Vagina (tissue), 2 donors: Measurements from ENCODE around the gene KRTAP5-5. TPM values are rescaled to one million over a fixed set of nuclear protein-coding genes. Genes with fewer than 3 reads are reported as not detected.

Source experiments
- DNase-seq, 2 donors: peaks; one replicate each; pipeline ENCODE4 v3.0.0-alpha.2; 2017; ENCODE audit errors: extremely low spot score in 2 of 2
- H3K27ac ChIP-seq: fragments of 200-600 bp; sonication (generic); one replicate; pipeline ENCODE4 v1.5.1; 2019
- H3K27me3 ChIP-seq: fragments of 200-600 bp; sonication (generic); one replicate; pipeline ENCODE4 v1.5.1; 2019
- H3K36me3 ChIP-seq, 2 donors: fragments of 200-600 bp; sonication (generic); one replicate each; pipeline ENCODE4 v1.5.1; 2017 to 2019
- H3K4me1 ChIP-seq: fragments of 200-600 bp; sonication (generic); one replicate; pipeline ENCODE4 v1.5.1; 2019
- H3K4me3 ChIP-seq, 2 donors: fragments of 200-600 bp; sonication (generic); 1 replicate in 1 of 2; 2 replicates in 1 of 2; pipeline ENCODE4 v1.5.1; 2016 to 2019
- H3K9me3 ChIP-seq: fragments of 200-600 bp; sonication (generic); one replicate; pipeline ENCODE4 v1.5.1; 2019
- POLR2A ChIP-seq, 2 donors: fragments of 450-650 bp; IDR thresholded peaks; one replicate each; pipeline ENCODE4 v1.6.1; 2017; ENCODE audit warnings: antibody characterized with exemption in 2 of 2, mild to moderate bottlenecking in 2 of 2, moderate library complexity in 2 of 2
- POLR2AphosphoS5 ChIP-seq, 2 donors: sonication (generic); formaldehyde crosslinking; IDR thresholded peaks; one replicate each; pipeline ENCODE4 v1.9.0; 2017; ENCODE audit warnings: antibody characterized with exemption in 2 of 2, mild to moderate bottlenecking in 2 of 2, low read depth in 1 of 2; ENCODE audit not compliant: insufficient read depth in 1 of 2
- intact Hi-C: fragments of 100-400 bp; cut with DNase I; formaldehyde crosslinking; loops from one replicate; pipeline ENCODE4 v1.15.1; 2023
- total RNA-seq: library from RNA; depleted of rRNA; stranded (reverse); fragments of >200 nt; gene quantifications from one replicate; pipeline ENCODE4 v1.2.3, GENCODE V29; 2016
- TF ChIP-seq, protein P1 (sequence below), 3 experiments: fragments of 450-650 bp in 2 of 3; fragments of 200-600 bp in 1 of 3; sonication (generic) in 1 of 3; IDR thresholded peaks; one replicate each; pipeline ENCODE4 v1.5.1; 2017 to 2019; ENCODE audit warnings: antibody characterized with exemption in 3 of 3, mild to moderate bottlenecking in 2 of 3, moderate library complexity in 2 of 3

Gene KRTAP5-5
- total RNA-seq, 1 donor from 2014 or later = not detected

DNA sequence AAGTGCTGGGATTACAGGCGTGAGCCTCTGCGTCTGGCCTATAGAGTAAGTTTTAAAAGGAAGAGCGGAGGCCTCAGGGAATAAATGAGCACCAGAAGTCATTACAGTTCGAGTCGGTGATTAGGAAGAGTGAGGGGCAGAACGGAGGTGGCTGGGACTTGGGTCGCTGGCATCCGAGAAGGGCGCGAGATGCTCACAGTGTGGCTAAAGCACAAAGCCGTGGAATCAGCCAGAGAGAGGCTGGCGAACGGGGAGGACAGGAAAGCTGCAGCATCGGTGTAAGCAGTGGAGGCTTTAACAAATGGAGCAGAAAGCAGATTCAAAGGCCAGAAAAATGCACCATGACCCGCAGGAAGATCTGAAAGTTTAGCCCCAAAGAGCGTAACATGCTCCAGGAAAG is 5.0 kb upstream of the KRTAP5-5 start:
- no peaks in the 10 kb centered on the region for H3K36me3 ChIP-seq
- H3K27me3 ChIP-seq = no peaks in the 10 kb centered on the region
- H3K4me3 ChIP-seq = no peak overlapping the region
- H3K4me1 ChIP-seq = no peaks in the 10 kb centered on the region
- no peak overlapping the region for H3K27ac ChIP-seq
- intact Hi-C loops = no loop called here
- TF ChIP-seq, protein P1, sequence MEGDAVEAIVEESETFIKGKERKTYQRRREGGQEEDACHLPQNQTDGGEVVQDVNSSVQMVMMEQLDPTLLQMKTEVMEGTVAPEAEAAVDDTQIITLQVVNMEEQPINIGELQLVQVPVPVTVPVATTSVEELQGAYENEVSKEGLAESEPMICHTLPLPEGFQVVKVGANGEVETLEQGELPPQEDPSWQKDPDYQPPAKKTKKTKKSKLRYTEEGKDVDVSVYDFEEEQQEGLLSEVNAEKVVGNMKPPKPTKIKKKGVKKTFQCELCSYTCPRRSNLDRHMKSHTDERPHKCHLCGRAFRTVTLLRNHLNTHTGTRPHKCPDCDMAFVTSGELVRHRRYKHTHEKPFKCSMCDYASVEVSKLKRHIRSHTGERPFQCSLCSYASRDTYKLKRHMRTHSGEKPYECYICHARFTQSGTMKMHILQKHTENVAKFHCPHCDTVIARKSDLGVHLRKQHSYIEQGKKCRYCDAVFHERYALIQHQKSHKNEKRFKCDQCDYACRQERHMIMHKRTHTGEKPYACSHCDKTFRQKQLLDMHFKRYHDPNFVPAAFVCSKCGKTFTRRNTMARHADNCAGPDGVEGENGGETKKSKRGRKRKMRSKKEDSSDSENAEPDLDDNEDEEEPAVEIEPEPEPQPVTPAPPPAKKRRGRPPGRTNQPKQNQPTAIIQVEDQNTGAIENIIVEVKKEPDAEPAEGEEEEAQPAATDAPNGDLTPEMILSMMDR (IDR thresholded peaks at IDR 0.05) = no peak
- TF ChIP-seq POLR2A (IDR thresholded peaks at IDR 0.05) (no peak), POLR2AphosphoS5 (IDR thresholded peaks at IDR 0.05; ENCODE audit: insufficient read depth in 1 of 2, low read depth in 1 of 2) (no peak)
- no peak for DNase-seq
- H3K9me3 ChIP-seq = no peaks in the 10 kb centered on the region

DNA sequence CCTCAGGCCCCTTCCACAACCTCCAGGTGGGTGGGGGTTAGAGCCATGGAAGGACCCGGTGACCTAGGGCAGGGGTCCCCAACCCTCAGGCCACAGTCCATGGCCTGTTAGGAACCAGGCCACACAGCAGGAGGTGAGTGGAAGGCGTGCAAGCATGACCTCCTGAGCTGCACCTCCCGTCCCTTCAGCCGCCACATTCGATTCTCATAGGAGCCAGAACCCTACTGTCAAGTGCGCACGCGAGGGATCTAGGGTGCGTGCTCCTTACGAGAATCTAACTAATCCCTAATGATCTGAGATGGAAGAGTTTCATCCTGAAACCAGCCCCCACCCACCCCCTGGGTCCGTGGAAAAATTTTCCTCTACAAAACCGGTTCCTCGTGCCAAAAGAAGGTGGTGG is 4.0 kb upstream of the KRTAP5-5 start:
- Histone ChIP-seq H3K27me3 (no peaks in the 10 kb centered on the region), H3K4me1 (no peaks in the 10 kb centered on the region), H3K4me3 (no peak overlapping the region), H3K27ac (no peak overlapping the region), H3K9me3 (no peaks in the 10 kb centered on the region), H3K36me3 (no peaks in the 10 kb centered on the region)
- intact Hi-C loops = no loop called here
- TF ChIP-seq, protein P1 (IDR thresholded peaks at IDR 0.05) = no peak
- no peak for TF ChIP-seq POLR2A (IDR thresholded peaks at IDR 0.05)
- TF ChIP-seq POLR2AphosphoS5 (IDR thresholded peaks at IDR 0.05; ENCODE audit: insufficient read depth in 1 of 2, low read depth in 1 of 2) = no peak
- DNase-seq = no peak

GRCh38 chr11:1628506-1629325 is 859 bp upstream of the KRTAP5-5 start:
- H3K27me3 ChIP-seq = no peaks in the 10 kb centered on the region
- H3K27ac ChIP-seq = no peak overlapping the region
- intact Hi-C loops = no loop called here
- no peaks in the 10 kb centered on the region for H3K36me3 ChIP-seq
- no peaks in the 10 kb centered on the region for H3K4me1 ChIP-seq
- H3K4me3 ChIP-seq = no peak overlapping the region
- H3K9me3 ChIP-seq = no peaks in the 10 kb centered on the region
- TF ChIP-seq POLR2A (IDR thresholded peaks at IDR 0.05) = no peak
- TF ChIP-seq, protein P1 (IDR thresholded peaks at IDR 0.05) = peak in 1 of 3 experiments; percentile 46
- no peak for TF ChIP-seq POLR2AphosphoS5 (IDR thresholded peaks at IDR 0.05; ENCODE audit: insufficient read depth in 1 of 2, low read depth in 1 of 2)
- no peak for DNase-seq

GRCh38 chr11:1630271-1630670 is 696 bp downstream of the KRTAP5-5 start:
- H3K9me3 ChIP-seq = no peaks in the 10 kb centered on the region
- no peaks in the 10 kb centered on the region for H3K27me3 ChIP-seq
- intact Hi-C loops = no loop called here
- no peak overlapping the region for H3K4me3 ChIP-seq
- no peak overlapping the region for H3K27ac ChIP-seq
- no peaks in the 10 kb centered on the region for H3K36me3 ChIP-seq
- no peaks in the 10 kb centered on the region for H3K4me1 ChIP-seq
- DNase-seq = no peak
- TF ChIP-seq POLR2A (IDR thresholded peaks at IDR 0.05) (no peak), POLR2AphosphoS5 (IDR thresholded peaks at IDR 0.05; ENCODE audit: insufficient read depth in 1 of 2, low read depth in 1 of 2) (no peak)
- TF ChIP-seq, protein P1 (IDR thresholded peaks at IDR 0.05) = no peak

- Histone ChIP-seq H3K4me1 (no peaks in the 10 kb centered on the region), H3K27me3 (no peaks in the 10 kb centered on the region), H3K9me3 (no peaks in the 10 kb centered on the region), H3K36me3 (no peaks in the 10 kb centered on the region), H3K4me3 (no peak overlapping the region), H3K27ac (no peak overlapping the region)
- no peak for DNase-seq
- intact Hi-C loops = no loop called here
- TF ChIP-seq POLR2A (IDR thresholded peaks at IDR 0.05) (no peak), POLR2AphosphoS5 (IDR thresholded peaks at IDR 0.05; ENCODE audit: insufficient read depth in 1 of 2, low read depth in 1 of 2) (no peak)
- TF ChIP-seq, protein P1 (IDR thresholded peaks at IDR 0.05) = no peak
These were observed 1.5 kb downstream of the KRTAP5-5 start for GRCh38 chr11:1631066-1631568.
